ENCODE results near the gene GSKIP.
"Not testable (repeated sequence)": the region's sequence is repeated elsewhere in the genome, so short reads cannot be mapped to it uniquely, and the experiment has no call there.

GSKIP gene, protein sequence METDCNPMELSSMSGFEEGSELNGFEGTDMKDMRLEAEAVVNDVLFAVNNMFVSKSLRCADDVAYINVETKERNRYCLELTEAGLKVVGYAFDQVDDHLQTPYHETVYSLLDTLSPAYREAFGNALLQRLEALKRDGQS

DNA sequence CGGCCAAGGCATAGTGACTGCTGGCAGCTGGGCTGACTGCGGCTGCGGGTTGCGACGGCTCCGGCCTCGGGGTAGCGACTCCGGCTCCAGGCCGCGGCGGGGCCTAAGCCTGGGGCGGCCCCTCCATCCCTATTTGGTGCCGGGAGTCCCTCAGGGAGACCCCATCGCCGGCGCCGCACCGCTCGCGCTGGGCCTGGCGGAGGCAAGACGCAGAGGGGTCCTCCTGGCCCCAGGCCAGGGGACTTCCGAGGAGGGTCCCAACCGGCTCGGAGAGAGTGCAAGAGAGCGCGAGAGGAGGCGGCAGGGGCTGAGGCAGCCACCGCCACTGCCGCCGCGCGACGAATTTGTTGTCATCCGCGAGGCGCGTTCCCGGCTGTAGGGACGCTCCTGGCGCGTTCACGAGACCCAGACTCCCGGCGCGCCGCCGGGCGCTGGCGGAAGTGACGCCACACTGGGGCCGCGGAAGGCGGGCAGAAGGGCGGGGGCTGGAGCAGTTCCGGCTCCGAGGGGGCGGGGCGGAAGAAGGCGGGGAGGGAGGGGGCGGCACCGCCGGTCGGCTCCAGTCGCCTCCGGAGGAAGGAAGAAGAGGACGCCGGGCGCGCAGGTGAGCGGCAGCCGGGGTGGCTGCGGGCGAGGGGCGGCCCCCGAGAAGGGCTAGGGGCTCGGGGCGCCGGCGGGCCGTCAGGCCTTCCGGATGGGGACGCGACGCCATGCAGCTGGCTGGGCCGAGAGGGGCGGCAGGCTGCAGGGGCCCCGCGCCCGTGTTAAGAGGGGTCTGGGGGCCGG lies at the start of gene GSKIP, which contains the start of gene ATG2B:
GSKIP (plus strand) TSS at position 562 of the 786 bp plus-strand sequence. CDS start 18,722 bp downstream, outside the sequence.
ATG2B (minus strand) TSS at position 377 of the 786 bp plus-strand sequence; CDS start at position 12, 365 bp downstream.
- peak; percentile 97 for DNase-seq

- no peak for DNase-seq
Measured at GRCh38 chr14:96316087-96316486, 47.2 kb upstream of the GSKIP start.

DNA sequence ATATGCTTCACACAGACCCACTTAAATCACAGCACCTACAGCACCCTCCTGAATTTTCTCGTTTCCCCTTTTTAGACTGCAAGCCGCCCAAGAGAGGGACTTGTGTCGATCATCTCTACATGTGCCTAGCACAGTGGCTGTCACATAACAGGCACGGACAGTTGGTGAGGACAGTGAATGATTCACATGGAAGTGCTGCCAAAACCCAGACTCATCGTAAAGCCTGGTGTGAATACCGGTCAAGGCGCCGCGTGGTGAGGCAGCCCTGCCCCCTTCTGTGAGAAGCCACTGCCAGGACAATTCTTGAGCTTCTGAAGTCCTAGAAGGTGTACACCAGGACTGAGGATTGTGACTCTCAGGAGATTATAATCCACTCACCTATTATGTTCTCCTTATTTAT lies 44.5 kb upstream of the GSKIP start:
- no peak for DNase-seq

- DNase-seq: peak; percentile 57
Measured at GRCh38 chr14:96320605-96321004, 42.7 kb upstream of the GSKIP start.

- DNase-seq: no peak
Measured at GRCh38 chr14:96324219-96324618, 39.1 kb upstream of the GSKIP start.

GRCh38 chr14:96338551-96338950 lies 24.8 kb upstream of the GSKIP start:
- no peak for DNase-seq

- DNase-seq: no peak
Measured at GRCh38 chr14:96341323-96341722, 22.0 kb upstream of the GSKIP start.

GRCh38 chr14:96345669-96346068 lies 17.7 kb upstream of the GSKIP start:
- no peak for DNase-seq

GRCh38 chr14:96347957-96348356 lies 15.4 kb upstream of the GSKIP start:
- DNase-seq: not testable (repeated sequence)

GRCh38 chr14:96349286-96350075 lies 13.8 kb upstream of the GSKIP start:
- peak; percentile 64 for DNase-seq

DNA sequence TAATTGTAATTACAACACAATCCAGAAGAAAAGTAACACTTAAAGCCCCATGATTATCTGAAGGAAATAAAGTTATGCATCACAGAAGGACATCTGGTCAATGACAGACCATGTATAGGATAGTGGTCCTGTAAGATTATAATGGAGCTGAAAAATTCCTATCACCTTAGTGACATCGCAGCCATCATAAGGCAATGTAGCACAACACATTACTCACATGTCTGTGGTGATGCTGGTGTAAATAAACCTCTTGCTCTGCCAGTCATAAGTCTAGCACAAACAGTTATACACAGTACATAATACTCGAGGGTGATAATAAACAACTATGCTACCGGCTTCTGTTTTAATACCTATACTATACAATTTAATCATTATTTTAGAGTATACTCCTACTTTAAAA lies 11.3 kb upstream of the GSKIP start:
- no peak for DNase-seq

DNA sequence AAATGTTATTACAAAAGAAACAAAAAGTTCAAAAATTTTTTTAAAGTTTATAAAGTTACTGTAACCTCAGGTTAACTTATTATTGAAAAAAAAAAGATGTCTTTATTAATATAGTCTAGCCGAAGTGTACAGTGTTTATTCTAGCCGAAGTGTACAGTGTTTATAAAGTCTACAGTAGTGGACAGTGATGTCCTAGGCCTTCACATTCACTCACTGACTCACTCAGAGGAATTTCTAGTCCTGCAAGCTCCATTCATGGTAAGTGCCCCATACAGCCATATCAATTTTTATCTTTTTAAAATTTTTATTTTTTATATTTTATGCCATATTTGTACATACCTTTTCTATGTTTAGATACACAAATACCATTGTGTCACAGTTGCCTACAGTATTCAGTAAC lies 10.6 kb upstream of the GSKIP start:
- no peak for DNase-seq

DNA sequence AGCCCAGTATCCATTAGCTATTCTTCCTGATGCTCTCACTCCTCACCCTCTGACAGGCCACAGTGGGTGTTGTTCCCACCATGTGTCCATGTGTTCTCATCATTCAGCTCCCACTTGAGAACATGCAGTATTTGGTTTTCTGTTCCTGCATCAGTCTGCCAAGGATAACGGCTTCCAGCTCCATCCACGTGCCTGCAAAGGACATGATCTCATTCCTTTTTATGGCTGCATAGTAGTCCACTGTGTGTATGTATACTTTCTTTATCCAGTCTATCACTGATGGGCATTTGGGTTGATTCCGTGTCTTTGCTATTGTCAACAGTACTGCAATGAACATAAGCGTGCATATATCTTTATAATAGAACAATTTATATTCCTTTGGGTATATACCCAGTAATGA lies 9.1 kb upstream of the GSKIP start:
- no peak for DNase-seq

GRCh38 chr14:96357216-96357615 lies 6.1 kb upstream of the GSKIP start:
- DNase-seq: no peak

- no peak for DNase-seq
Measured at GRCh38 chr14:96359959-96360358, 3.4 kb upstream of the GSKIP start.

DNA sequence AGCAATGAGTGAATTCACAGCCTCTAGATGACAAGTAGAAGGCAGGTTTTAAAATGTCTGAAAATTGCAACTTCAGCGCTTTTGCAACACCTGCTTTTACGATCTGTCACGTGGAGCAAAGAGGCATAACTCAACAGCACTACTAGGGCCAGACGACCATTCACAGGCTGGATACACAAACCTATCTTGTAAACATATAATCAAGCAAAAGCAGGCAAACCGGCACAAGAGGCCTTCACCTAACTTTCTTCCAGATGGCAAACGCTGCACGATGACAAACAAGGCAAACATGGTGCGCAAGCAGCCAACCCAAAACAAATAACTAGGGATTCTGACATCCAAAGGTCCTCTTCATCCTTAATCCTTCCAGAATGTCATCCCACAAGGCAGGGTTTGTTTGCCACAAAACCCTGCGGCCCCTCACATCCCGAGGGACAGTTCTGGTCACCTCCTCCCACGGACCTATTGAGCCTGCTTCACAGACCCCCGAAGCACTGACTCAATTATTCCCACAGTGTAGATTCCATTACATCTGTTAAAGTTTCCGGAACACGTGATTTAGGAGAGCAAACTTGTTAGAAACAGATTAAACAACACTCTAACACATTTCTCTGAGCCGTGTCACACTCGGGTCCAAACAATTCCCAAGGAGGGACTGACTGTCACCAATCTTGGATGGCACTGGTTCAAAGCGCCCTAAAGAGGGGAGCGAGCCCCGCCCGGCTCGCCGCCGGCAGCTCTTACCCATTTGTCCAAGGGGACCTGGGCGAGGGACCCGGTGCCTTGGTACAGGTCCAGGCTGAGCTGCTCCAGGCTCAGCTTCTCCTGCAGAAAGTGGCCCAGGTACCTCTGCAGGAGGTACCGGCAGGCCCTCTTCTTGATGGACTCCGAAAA lies 1.0 kb upstream of the GSKIP start:
- DNase-seq: peak; percentile 76

GRCh38 chr14:96363751-96364336 lies 518 bp downstream of the GSKIP start:
- DNase-seq: peak; percentile 45

DNA sequence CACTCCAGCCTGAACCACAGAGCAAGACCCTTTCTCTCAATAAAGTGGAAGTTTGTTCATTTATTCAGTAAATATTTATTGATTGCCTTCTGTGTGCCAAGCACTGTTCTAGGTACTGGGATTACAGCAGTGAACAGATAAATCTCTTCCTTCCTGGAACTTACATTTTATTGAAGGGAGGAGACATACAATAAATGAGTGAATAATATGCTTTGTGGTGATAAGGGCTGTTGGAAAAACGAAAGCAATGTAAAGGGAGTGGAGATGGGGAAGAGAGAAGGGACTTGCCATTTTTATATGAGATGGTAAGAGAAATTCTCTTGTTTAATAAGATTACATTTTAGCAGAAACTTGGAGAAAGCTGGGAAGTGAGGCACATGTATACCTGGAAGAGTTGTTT lies 1.6 kb downstream of the GSKIP start:
- no peak for DNase-seq

- no peak for DNase-seq
Measured at GRCh38 chr14:96368534-96368933, 5.2 kb downstream of the GSKIP start.

- DNase-seq: no peak
Measured at GRCh38 chr14:96370528-96370927, 7.2 kb downstream of the GSKIP start.

DNA sequence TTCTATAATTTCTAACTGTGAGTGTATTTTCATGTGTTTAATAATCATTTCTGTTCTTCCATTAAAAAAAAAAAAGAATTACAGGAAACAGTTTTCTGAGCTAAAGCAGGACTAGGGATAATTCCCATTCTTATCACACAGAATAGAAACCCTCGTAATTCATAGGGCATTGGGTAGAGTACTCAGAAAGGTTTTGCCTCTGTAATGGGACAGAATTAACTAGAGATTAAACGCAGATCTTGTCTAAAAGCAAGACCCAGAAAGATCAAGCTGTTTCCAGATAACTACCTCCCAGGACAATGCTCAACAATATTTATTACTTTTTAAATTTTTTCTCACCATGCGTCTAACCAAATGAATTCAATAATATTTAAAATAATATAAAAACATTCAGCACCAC lies 10.2 kb downstream of the GSKIP start:
- no peak for DNase-seq

DNA sequence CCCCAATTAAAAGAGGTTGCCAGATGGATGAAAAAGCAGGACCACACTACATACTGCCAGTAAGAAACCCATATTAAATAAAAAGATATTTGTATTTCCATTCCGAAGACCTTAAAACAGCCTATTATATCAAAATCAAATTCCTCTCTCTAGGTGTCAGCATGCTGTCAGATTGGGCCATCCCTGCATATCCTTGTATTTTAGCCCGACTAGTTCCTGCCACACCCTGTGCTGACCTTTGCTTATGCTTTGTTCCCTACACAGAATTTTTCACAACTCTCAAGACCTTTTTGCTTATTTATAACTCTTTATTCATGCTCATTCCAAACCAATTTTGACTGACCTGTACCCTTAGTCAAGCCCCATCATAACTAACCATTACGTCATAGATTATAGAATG lies 12.8 kb downstream of the GSKIP start:
- DNase-seq: no peak
